Measurements from ENCODE around the gene SLC22A1.

The SLC22A1 gene

GRCh38 chr6:160172704-160173103, 51.1 kb downstream of the SLC22A1 start:
- no peaks in the 10 kb centered on the region for H3K79me2 ChIP-seq (ENCODE audit: insufficient read depth, low read depth)
- no peaks in the 10 kb centered on the region for H3K36me3 ChIP-seq (ENCODE audit: insufficient read depth)
- no peak for TF ChIP-seq CTCF (conservative IDR thresholded peaks at IDR 0.05; ENCODE audit: low read depth, low read length)
- H3K4me1 ChIP-seq (ENCODE audit: low read depth, poor library complexity, severe bottlenecking): no peaks in the 10 kb centered on the region
- H3K4me2 ChIP-seq: no peak overlapping the region
- no peaks in the 10 kb centered on the region for H3K27me3 ChIP-seq (ENCODE audit: insufficient read depth, low read depth)
- H3K4me3 ChIP-seq (IDR thresholded peaks at IDR 0.05; ENCODE audit: insufficient read depth, low read depth, low read length): no peak overlapping the region
- no peaks in the 10 kb centered on the region for H4K20me1 ChIP-seq (ENCODE audit: insufficient read depth)
- no peak overlapping the region for H2AFZ ChIP-seq (ENCODE audit: low read depth)
- H3K9ac ChIP-seq: no peak overlapping the region
- no peak overlapping the region for H3K27ac ChIP-seq

- H3K4me2 ChIP-seq: no peak overlapping the region
- H3K36me3 ChIP-seq (ENCODE audit: insufficient read depth): no peaks in the 10 kb centered on the region
- no peak for TF ChIP-seq CTCF (conservative IDR thresholded peaks at IDR 0.05; ENCODE audit: low read depth, low read length)
- H3K4me3 ChIP-seq (IDR thresholded peaks at IDR 0.05; ENCODE audit: insufficient read depth, low read depth, low read length): no peak overlapping the region
- H3K27ac ChIP-seq: no peak overlapping the region
- no peaks in the 10 kb centered on the region for H3K4me1 ChIP-seq (ENCODE audit: low read depth, poor library complexity, severe bottlenecking)
- no peak overlapping the region for H2AFZ ChIP-seq (ENCODE audit: low read depth)
- no peaks in the 10 kb centered on the region for H3K27me3 ChIP-seq (ENCODE audit: insufficient read depth, low read depth)
- H3K79me2 ChIP-seq (ENCODE audit: insufficient read depth, low read depth): no peaks in the 10 kb centered on the region
- H3K9ac ChIP-seq: no peak overlapping the region
- no peaks in the 10 kb centered on the region for H4K20me1 ChIP-seq (ENCODE audit: insufficient read depth)
Measured at GRCh38 chr6:160173806-160174527, 52.4 kb downstream of the SLC22A1 start.

GRCh38 chr6:160174681-160175080, 53.1 kb downstream of the SLC22A1 start:
- no peaks in the 10 kb centered on the region for H4K20me1 ChIP-seq (ENCODE audit: insufficient read depth)
- no peaks in the 10 kb centered on the region for H3K79me2 ChIP-seq (ENCODE audit: insufficient read depth, low read depth)
- H3K27me3 ChIP-seq (ENCODE audit: insufficient read depth, low read depth): no peaks in the 10 kb centered on the region
- H3K9ac ChIP-seq: no peak overlapping the region
- no peaks in the 10 kb centered on the region for H3K36me3 ChIP-seq (ENCODE audit: insufficient read depth)
- H3K4me2 ChIP-seq: no peak overlapping the region
- H3K4me3 ChIP-seq (IDR thresholded peaks at IDR 0.05; ENCODE audit: insufficient read depth, low read depth, low read length): no peak overlapping the region
- no peak overlapping the region for H3K27ac ChIP-seq
- no peak for TF ChIP-seq CTCF (conservative IDR thresholded peaks at IDR 0.05; ENCODE audit: low read depth, low read length)
- no peaks in the 10 kb centered on the region for H3K4me1 ChIP-seq (ENCODE audit: low read depth, poor library complexity, severe bottlenecking)
- H2AFZ ChIP-seq (ENCODE audit: low read depth): no peak overlapping the region

GRCh38 chr6:160177220-160177619, 55.6 kb downstream of the SLC22A1 start:
- Histone ChIP-seq H3K9ac (no peak overlapping the region), H4K20me1 (ENCODE audit: insufficient read depth) (no peaks in the 10 kb centered on the region), H3K4me3 (IDR thresholded peaks at IDR 0.05; ENCODE audit: insufficient read depth, low read depth, low read length) (no peak overlapping the region), H3K27me3 (ENCODE audit: insufficient read depth, low read depth) (no peaks in the 10 kb centered on the region), H3K4me1 (ENCODE audit: low read depth, poor library complexity, severe bottlenecking) (no peaks in the 10 kb centered on the region), H3K27ac (no peak overlapping the region), H3K36me3 (ENCODE audit: insufficient read depth) (no peaks in the 10 kb centered on the region), H3K79me2 (ENCODE audit: insufficient read depth, low read depth) (no peaks in the 10 kb centered on the region), H2AFZ (ENCODE audit: low read depth) (no peak overlapping the region), H3K4me2 (no peak overlapping the region)
- TF ChIP-seq CTCF (conservative IDR thresholded peaks at IDR 0.05; ENCODE audit: low read depth, low read length): no peak
